HepG2 (cell line): ENCODE results near the gene THBS2. TPM values are rescaled to one million over a fixed set of nuclear protein-coding genes. Genes with fewer than 3 reads are reported as not detected.
A peak's percentile ranks its signal among the peaks of the same experiment; 100 is the strongest.

Experiments
- ATAC-seq: fragments of 200-7000 bp; cut with Tn5 transposase; 3 replicates; pipeline ENCODE4 v1.9.1; 2020; ENCODE audit warnings: mild to moderate bottlenecking, moderate library complexity
- BruUV-seq: library from RNA; stranded (reverse); fragments of 400-500 nt; replicated peaks from 2 replicates; lab custom pipeline; 2021; lab: Mats Ljungman, UMichigan
- CTCF ChIA-PET: fragments of 300-600 bp; formaldehyde crosslinking; extraction: SDS; loops from one replicate; lab custom pipeline; 2021; ENCODE audit warnings: low total read pairs, inconsistent platforms, low intra/inter-chr PET ratio; lab: Yijun Ruan, JAX
- POLR2A ChIA-PET: fragments of 350-600 bp; sonication (Branson Sonifier 250); formaldehyde crosslinking; loops from one replicate; lab custom pipeline; 2020; ENCODE audit warnings: antibody characterized with exemption, inconsistent platforms; lab: Yijun Ruan, JAX
- DNase-seq: peaks from one replicate; pipeline ENCODE4 v3.0.0-alpha.2; 2015; ENCODE audit warnings: low spot score
- FAIRE-seq: peaks from 3 replicates; lab custom pipeline; 2011; peaks lifted over from hg19 to GRCh38; lab: Jason Lieb, UNC
- H2AFZ ChIP-seq: one replicate; pipeline ENCODE4 v1.6.1; 2011; ENCODE audit warnings: low read length, inconsistent platforms
- H3K27ac ChIP-seq: fragments of 300-600 bp; 3 replicates; pipeline ENCODE4 v1.8.0; 2011; ENCODE audit warnings: mixed run types, mild to moderate bottlenecking, mixed read lengths, low read length, inconsistent platforms; ENCODE audit not compliant: insufficient read depth; ENCODE audit errors: extremely low read length
- H3K27me3 ChIP-seq, 2 experiments: fragments of 200-600 bp in 1 of 2; 2 replicates in 1 of 2; 3 replicates in 1 of 2; pipeline versions ENCODE4 v1.6.0 to v1.8.0; 2011; ENCODE audit warnings: low read length in 2 of 2, mild to moderate bottlenecking in 2 of 2, moderate library complexity in 2 of 2, inconsistent platforms in 1 of 2; ENCODE audit not compliant: insufficient read depth in 2 of 2, control insufficient read depth in 1 of 2
- H3K36me3 ChIP-seq, 2 experiments: fragments of 200-600 bp in 1 of 2; replicated peaks in 1 of 2; 2 replicates in 1 of 2; 3 replicates in 1 of 2; pipeline versions ENCODE4 v1.5.1 to v1.8.0; 2011; ENCODE audit warnings: low read length in 2 of 2, inconsistent platforms in 1 of 2; ENCODE audit not compliant: insufficient read depth in 2 of 2, control insufficient read depth in 1 of 2
- H3K4me1 ChIP-seq: 2 replicates; pipeline ENCODE4 v1.5.1; 2012; ENCODE audit warnings: low read length, inconsistent platforms; ENCODE audit not compliant: insufficient read depth
- H3K4me2 ChIP-seq: 2 replicates; pipeline ENCODE4 v1.6.0; 2011; ENCODE audit warnings: low read depth, low read length, inconsistent platforms
- H3K4me3 ChIP-seq, 3 experiments: fragments of 200-600 bp in 1 of 3; sonication (generic), shearing (Covaris generic) in 1 of 3; replicated peaks in 1 of 3; 2 replicates each; pipeline ENCODE4 v1.5.1; 2011 to 2016; ENCODE audit warnings: low read length in 3 of 3, inconsistent platforms in 2 of 3, low read depth in 2 of 3, mild to moderate bottlenecking in 2 of 3, control low read depth in 1 of 3, mixed read lengths in 1 of 3; ENCODE audit not compliant: insufficient read depth in 1 of 3
- H3K79me2 ChIP-seq: one replicate; pipeline ENCODE4 v1.6.1; 2011; ENCODE audit warnings: low read length, inconsistent platforms; ENCODE audit not compliant: insufficient read depth
- H3K9ac ChIP-seq: 2 replicates; pipeline ENCODE4 v1.6.0; 2011; ENCODE audit warnings: mild to moderate bottlenecking, low read depth, low read length, inconsistent platforms; ENCODE audit not compliant: insufficient read depth
- H3K9me3 ChIP-seq: 2 replicates; pipeline ENCODE4 v1.5.1; 2012; ENCODE audit warnings: mild to moderate bottlenecking, low read length
- H4K20me1 ChIP-seq: 2 replicates; pipeline ENCODE4 v1.6.0; 2011; ENCODE audit warnings: inconsistent platforms, mild to moderate bottlenecking, low read length, moderate library complexity; ENCODE audit not compliant: insufficient read depth
- CREB1 ChIP-seq, 2 experiments: fragments of 450-650 bp in 1 of 2; IDR thresholded peaks; 2 replicates each; pipeline ENCODE4 v1.6.1; 2016 to 2017; ENCODE audit warnings: control low read depth in 1 of 2, mild to moderate bottlenecking in 1 of 2, missing compliant biosample characterization in 1 of 2, missing genetic modification characterization in 1 of 2
- KLF15 ChIP-seq: sonication (generic); formaldehyde crosslinking; IDR thresholded peaks from 2 replicates; pipeline ENCODE4 v1.8.1; 2023; ENCODE audit warnings: borderline replicate concordance, mild to moderate bottlenecking, inconsistent platforms, missing genetic modification reagents, mixed read lengths
- NCOA5 ChIP-seq: sonication (generic); formaldehyde crosslinking; IDR thresholded peaks from 2 replicates; pipeline ENCODE4 v1.4.0; 2020; ENCODE audit warnings: missing genetic modification reagents
- NR2F6 ChIP-seq, 2 experiments: IDR thresholded peaks; 2 replicates each; pipeline ENCODE4 v1.6.1; 2016; ENCODE audit warnings: antibody characterized with exemption in 1 of 2, mild to moderate bottlenecking in 1 of 2
- WGBS: methylation state at CpG from one replicate; pipeline ENCODE4 v1.1.6; 2017; ENCODE audit warnings: low lambda C conversion rate; 5-methylcytosine and 5-hydroxymethylcytosine counted together
- in situ Hi-C: cut with HindIII; loops from 2 replicates; pipeline ENCODE4 v1.10.0; 2017; ENCODE audit warnings: low pct_unique_long_range_greater_than_20kb; ENCODE audit not compliant: extremely low pct_ligation_motif_present
- intact Hi-C: fragments of 100-400 bp; cut with micrococcal nuclease; formaldehyde crosslinking; loops from one replicate; pipeline ENCODE4 v1.10.0; 2022; ENCODE audit not compliant: unreplicated experiment
- polyA plus RNA-seq, 8 experiments: library from polyadenylated mRNA; depleted of rRNA in 3 of 8; stranded (reverse) in 7 of 8; unstranded in 1 of 8; fragments of >200 nt; fragmentation: Illumina TruSeq in 4 of 8; extraction: Trizol in 4 of 8; gene quantifications; 2 replicates each; pipeline versions ENCODE4 v1.2.1 to v1.2.3, GENCODE V29; 2011 to 2016; ENCODE audit warnings: low read depth in 4 of 8, missing spikeins in 1 of 8, mixed read lengths in 1 of 8; ENCODE audit not compliant: insufficient read depth in 1 of 8
- total RNA-seq, 5 experiments: library from RNA; depleted of rRNA; stranded (reverse); fragments of >200 nt; fragmentation: Illumina TruSeq; extraction: Trizol; gene quantifications; 2 replicates each; pipeline ENCODE4 v1.2.3, GENCODE V29; 2016; ENCODE audit warnings: low read depth in 1 of 5
- TF ChIP-seq, protein P1 (sequence below): sonication (generic); formaldehyde crosslinking; IDR thresholded peaks from 2 replicates; pipeline ENCODE4 v1.5.0; 2020; ENCODE audit warnings: mild to moderate bottlenecking, missing genetic modification reagents

Gene THBS2
- total and polyA plus RNA-seq, 2 of the 13 experiments (the other 11 are each of a cell fraction or from before 2014, with no cell fraction given), result 0.12 to 0.15 TPM

DNA sequence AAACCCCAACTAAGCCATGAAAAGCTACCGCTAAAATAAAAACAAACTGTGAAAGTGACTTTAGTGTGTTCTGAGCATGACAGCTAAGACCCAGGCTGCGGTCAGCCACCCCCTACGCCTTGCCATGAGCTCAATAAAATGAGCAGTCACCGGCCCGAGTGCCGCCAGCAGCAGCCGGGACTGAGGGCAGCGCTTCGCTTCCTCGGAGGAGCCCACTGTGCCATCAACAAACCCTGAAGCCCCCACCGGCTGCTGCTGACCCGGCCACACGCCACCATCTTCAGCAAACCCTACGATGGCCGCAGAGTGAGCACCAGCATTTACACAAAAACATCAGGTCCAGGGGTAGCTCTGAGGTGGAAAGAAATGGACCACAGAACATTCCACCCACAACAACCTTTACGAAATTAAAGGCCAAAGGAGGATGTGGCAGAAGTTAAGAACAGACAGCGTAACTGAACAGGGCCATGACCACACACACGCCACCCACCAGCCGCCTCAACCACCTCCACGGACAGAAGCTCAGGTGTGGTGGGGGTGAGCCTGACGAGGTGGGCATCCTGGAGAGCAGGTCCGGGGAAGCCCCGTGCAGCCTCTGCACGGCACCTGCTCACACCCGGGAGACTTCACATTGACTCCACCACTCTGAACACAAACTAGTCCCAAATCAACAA lies 67.0 kb downstream of the THBS2 start (continued):
- TF ChIP-seq KLF15 (CRISPR knock-in tag), result no peak
- TF ChIP-seq NR2F6 (IDR thresholded peaks at IDR 0.05), result no peak
- no peak for TF ChIP-seq NR2F6 (CRISPR knock-in tag; IDR thresholded peaks at IDR 0.05)
- TF ChIP-seq, protein P1, sequence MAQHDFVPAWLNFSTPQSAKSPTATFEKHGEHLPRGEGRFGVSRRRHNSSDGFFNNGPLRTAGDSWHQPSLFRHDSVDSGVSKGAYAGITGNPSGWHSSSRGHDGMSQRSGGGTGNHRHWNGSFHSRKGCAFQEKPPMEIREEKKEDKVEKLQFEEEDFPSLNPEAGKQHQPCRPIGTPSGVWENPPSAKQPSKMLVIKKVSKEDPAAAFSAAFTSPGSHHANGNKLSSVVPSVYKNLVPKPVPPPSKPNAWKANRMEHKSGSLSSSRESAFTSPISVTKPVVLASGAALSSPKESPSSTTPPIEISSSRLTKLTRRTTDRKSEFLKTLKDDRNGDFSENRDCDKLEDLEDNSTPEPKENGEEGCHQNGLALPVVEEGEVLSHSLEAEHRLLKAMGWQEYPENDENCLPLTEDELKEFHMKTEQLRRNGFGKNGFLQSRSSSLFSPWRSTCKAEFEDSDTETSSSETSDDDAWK (CRISPR knock-in tag), result no peak

DNA sequence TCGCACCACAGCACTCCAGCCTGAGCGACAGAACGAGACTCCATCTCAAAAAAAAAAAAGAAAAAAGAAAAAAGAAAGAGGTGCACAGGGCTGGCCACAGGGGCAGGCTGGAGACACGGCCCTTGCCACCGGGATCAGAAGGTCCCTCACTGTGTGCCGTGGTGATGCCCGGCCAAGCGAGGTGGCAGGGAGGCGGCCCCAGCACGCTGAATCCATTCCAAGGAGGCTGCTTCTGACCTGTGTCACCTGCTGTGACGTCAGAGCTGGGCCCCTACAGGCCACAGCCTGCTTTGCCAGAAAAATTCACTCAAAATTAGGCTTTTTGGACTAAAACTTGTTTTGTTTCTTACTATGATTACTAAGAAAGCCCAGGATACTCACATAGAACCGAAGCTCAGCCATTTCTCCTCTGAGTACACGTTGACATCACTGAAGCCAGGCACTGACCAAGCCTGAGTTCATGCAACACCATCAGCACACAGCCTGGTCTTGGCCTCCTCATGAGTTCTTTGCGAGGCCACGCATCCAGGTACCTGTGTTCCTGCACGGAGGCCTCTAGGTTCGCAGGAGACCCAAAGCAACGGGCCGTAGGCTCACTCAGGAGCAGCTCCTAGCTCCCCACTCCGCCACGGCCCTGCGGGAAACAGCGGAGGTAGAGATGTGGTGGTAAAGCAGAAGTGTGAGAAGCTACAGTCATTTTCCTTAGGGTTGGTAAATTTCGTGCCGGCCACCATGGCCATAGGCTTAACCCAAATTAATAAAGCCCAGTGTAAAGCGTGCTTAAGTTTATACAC lies 67.8 kb downstream of the THBS2 start:
- no peak for FAIRE-seq
- BruUV-seq, result no TSS peak
- ChIA-PET CTCF (no interaction called here), POLR2A (no interaction called here)
- TF ChIP-seq NCOA5 (CRISPR knock-in tag), result no peak
- peak; percentile 97 for TF ChIP-seq CREB1 (IDR thresholded peaks at IDR 0.05)
- no peak for TF ChIP-seq CREB1 (CRISPR knock-in tag; IDR thresholded peaks at IDR 0.05)
- H4K20me1 ChIP-seq, result no peaks in the 10 kb centered on the region
- peaks cover 10 to 66% of the 10 kb centered on the region in 2 experiments; a peak in 4 of 5 replicates for H3K27me3 ChIP-seq
- H2AFZ ChIP-seq, result no peak overlapping the region
- no peaks in the 10 kb centered on the region for H3K9me3 ChIP-seq
- H3K9ac ChIP-seq, result no peak overlapping the region
- no peaks in the 10 kb centered on the region for H3K36me3 ChIP-seq
- 40% methylated on average over 26 of the region's 26 CpGs for WGBS
- H3K79me2 ChIP-seq, result no peaks in the 10 kb centered on the region
- intact Hi-C loops, result no loop called here
- in situ Hi-C loops, result no loop called here
- peak; percentile 47; the same call in 2 of the 3 replicates for ATAC-seq
- no peak for DNase-seq
- H3K4me3 ChIP-seq, result no peak overlapping the region
- H3K4me1 ChIP-seq, result no peaks in the 10 kb centered on the region
- H3K4me2 ChIP-seq, result no peak overlapping the region
- no peak overlapping the region for H3K27ac ChIP-seq
